Measurements from ENCODE around the gene PSMD4. TPM values are rescaled to one million over a fixed set of nuclear protein-coding genes. Genes with fewer than 3 reads are reported as not detected.

The PSMD4 gene
- total RNA-seq, 1 donor from 2014 or later: 123 TPM

DNA sequence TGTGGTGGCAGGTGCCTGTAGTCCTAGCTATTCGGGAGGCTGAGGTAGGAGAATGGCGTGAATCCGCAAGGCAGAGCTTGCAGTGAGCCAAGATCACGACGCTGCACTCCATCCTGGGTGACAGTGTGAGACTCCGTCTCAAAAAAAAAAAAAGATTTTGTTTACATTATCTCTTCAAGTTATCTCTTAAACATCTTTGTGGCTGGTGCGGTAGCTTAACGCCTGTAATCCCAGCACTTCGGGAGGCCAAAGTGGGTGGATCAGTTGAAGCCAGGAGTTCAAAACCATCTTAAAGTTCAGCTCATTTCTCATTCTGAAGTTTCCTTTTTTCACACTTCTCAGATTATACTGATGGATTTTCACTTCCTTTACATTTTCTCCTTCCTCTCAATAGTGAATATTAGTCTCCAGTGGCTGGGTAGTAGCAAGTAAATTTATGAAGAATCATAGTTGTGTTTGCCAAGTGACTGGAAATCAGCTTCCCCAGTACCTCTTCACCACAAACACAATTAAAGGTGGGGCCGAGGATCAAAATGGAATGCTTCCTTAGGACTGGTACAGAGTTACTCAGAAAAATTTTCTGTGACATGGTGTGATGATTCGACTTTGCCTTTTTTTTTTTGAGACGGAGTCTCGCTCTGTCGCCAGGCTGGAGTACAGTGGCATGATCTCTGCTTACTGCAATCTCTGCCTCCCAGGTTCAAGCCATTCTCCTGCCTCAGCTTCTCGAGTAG lies 42.4 kb upstream of the PSMD4 start:
- Mint-ChIP-seq H3K9me3 (no peaks in the 10 kb centered on the region), H3K27ac (peak overlapping the region; percentile 59), H3K4me3 (no peak overlapping the region), H3K36me3 (peaks cover 23% of the 10 kb centered on the region), H3K4me1 (peaks cover 2% of the 10 kb centered on the region), H3K27me3 (ENCODE audit: insufficient read depth, low read depth) (peaks cover 3% of the 10 kb centered on the region)
- peaks cover 5% of the 10 kb centered on the region for H3F3A ChIP-seq (ENCODE audit: low read depth)
- TF ChIP-seq EZH2 (IDR thresholded peaks at IDR 0.05): no peak
- TF ChIP-seq, protein P1, sequence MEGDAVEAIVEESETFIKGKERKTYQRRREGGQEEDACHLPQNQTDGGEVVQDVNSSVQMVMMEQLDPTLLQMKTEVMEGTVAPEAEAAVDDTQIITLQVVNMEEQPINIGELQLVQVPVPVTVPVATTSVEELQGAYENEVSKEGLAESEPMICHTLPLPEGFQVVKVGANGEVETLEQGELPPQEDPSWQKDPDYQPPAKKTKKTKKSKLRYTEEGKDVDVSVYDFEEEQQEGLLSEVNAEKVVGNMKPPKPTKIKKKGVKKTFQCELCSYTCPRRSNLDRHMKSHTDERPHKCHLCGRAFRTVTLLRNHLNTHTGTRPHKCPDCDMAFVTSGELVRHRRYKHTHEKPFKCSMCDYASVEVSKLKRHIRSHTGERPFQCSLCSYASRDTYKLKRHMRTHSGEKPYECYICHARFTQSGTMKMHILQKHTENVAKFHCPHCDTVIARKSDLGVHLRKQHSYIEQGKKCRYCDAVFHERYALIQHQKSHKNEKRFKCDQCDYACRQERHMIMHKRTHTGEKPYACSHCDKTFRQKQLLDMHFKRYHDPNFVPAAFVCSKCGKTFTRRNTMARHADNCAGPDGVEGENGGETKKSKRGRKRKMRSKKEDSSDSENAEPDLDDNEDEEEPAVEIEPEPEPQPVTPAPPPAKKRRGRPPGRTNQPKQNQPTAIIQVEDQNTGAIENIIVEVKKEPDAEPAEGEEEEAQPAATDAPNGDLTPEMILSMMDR (IDR thresholded peaks at IDR 0.05): no peak
- no peak for TF ChIP-seq EZH2phosphoT487 (IDR thresholded peaks at IDR 0.05)
- no peak overlapping the region for H2AFZ ChIP-seq (replicated peaks)
- no peak overlapping the region for H3K4me2 ChIP-seq
- no peak overlapping the region for H3K27ac ChIP-seq
- H3K4me1 ChIP-seq: no peaks in the 10 kb centered on the region
- H3K79me2 ChIP-seq (ENCODE audit: low read depth): peaks cover 100% of the 10 kb centered on the region
- H3K9ac ChIP-seq: no peak overlapping the region
- H3K27me3 ChIP-seq: no peaks in the 10 kb centered on the region
- DNase-seq (ENCODE audit: low spot score): no peak
- peaks cover 92% of the 10 kb centered on the region for H4K20me1 ChIP-seq (ENCODE audit: low read depth)
- H3K9me3 ChIP-seq (ENCODE audit: low read depth): no peaks in the 10 kb centered on the region
- H3K36me3 ChIP-seq: no peaks in the 10 kb centered on the region
- H3K4me3 ChIP-seq: no peak overlapping the region

DNA sequence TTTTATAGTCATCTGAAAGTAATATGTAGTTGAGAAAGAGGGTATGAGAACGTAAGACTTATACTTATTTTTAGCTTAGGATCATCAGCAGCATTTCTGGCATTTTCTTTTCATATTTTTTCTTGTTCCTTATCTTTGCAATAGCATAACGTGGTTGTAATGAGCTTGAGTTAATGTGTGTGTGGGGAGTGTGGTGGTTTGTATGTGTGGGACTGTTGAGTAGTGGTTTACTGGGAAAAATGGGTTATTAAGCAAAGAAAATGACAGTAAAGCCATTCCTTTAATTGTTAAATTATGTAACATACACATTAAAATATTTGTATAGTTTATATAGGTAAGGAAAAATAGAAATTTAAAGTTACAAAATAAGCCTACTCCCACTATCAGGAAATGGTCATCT lies 41.0 kb upstream of the PSMD4 start:
- H2AFZ ChIP-seq (replicated peaks): no peak overlapping the region
- H3K9me3 Mint-ChIP-seq: no peaks in the 10 kb centered on the region
- no peak overlapping the region for H3K4me3 ChIP-seq
- peaks cover 93% of the 10 kb centered on the region for H4K20me1 ChIP-seq (ENCODE audit: low read depth)
- H3K9ac ChIP-seq: no peak overlapping the region
- H3F3A ChIP-seq (ENCODE audit: low read depth): peaks cover 5% of the 10 kb centered on the region
- peaks cover 100% of the 10 kb centered on the region for H3K79me2 ChIP-seq (ENCODE audit: low read depth)
- H3K9me3 ChIP-seq (ENCODE audit: low read depth): no peaks in the 10 kb centered on the region
- H3K27ac ChIP-seq: no peak overlapping the region
- H3K27me3 ChIP-seq: no peaks in the 10 kb centered on the region
- DNase-seq (ENCODE audit: low spot score): no peak
- H3K36me3 Mint-ChIP-seq: peaks cover 25% of the 10 kb centered on the region
- no peak overlapping the region for H3K4me2 ChIP-seq
- peaks cover 3% of the 10 kb centered on the region for H3K27me3 Mint-ChIP-seq (ENCODE audit: insufficient read depth, low read depth)
- H3K27ac Mint-ChIP-seq: no peak overlapping the region
- no peaks in the 10 kb centered on the region for H3K36me3 ChIP-seq
- H3K4me1 Mint-ChIP-seq: peaks cover 2% of the 10 kb centered on the region
- TF ChIP-seq EZH2 (IDR thresholded peaks at IDR 0.05): no peak
- H3K4me1 ChIP-seq: no peaks in the 10 kb centered on the region
- no peak overlapping the region for H3K4me3 Mint-ChIP-seq

DNA sequence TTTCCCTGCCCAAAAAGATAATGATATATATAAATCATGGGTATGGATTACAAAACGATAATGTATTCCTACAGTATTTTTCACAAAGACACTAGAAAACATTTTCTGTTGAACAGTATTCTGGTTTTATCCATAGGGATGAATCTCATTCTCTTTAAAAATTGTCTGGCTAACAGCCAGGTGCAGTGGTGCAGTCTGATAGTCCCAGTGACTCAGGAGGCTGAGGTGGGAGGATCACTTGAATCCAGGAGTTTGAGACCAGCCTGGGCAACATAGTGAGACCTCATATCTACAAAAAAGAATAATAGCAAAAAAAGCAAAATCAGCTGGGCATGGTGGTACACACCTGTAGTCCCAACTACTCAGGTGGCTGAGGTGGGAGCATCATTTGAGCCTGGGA lies 32.9 kb upstream of the PSMD4 start:
- no peak for DNase-seq (ENCODE audit: low spot score)
- H3K4me1 Mint-ChIP-seq: no peaks in the 10 kb centered on the region
- no peaks in the 10 kb centered on the region for H3K4me1 ChIP-seq
- no peak overlapping the region for H2AFZ ChIP-seq (replicated peaks)
- H3F3A ChIP-seq (ENCODE audit: low read depth): no peaks in the 10 kb centered on the region
- H3K36me3 ChIP-seq: peaks cover 4% of the 10 kb centered on the region
- TF ChIP-seq, protein P1 (IDR thresholded peaks at IDR 0.05): no peak
- no peak for TF ChIP-seq EZH2phosphoT487 (IDR thresholded peaks at IDR 0.05)
- H3K27ac Mint-ChIP-seq: no peak overlapping the region
- H3K4me3 ChIP-seq: no peak overlapping the region
- H3K36me3 Mint-ChIP-seq: peaks cover 18% of the 10 kb centered on the region
- H3K9me3 ChIP-seq (ENCODE audit: low read depth): no peaks in the 10 kb centered on the region
- H3K9me3 Mint-ChIP-seq: no peaks in the 10 kb centered on the region
- H3K9ac ChIP-seq: no peak overlapping the region
- no peak overlapping the region for H3K4me2 ChIP-seq
- no peak overlapping the region for H3K27ac ChIP-seq
- peaks cover 87% of the 10 kb centered on the region for H3K79me2 ChIP-seq (ENCODE audit: low read depth)
- no peak overlapping the region for H3K4me3 Mint-ChIP-seq
- H3K27me3 ChIP-seq: no peaks in the 10 kb centered on the region
- peaks cover 70% of the 10 kb centered on the region for H4K20me1 ChIP-seq (ENCODE audit: low read depth)
- H3K27me3 Mint-ChIP-seq (ENCODE audit: insufficient read depth, low read depth): no peaks in the 10 kb centered on the region

DNA sequence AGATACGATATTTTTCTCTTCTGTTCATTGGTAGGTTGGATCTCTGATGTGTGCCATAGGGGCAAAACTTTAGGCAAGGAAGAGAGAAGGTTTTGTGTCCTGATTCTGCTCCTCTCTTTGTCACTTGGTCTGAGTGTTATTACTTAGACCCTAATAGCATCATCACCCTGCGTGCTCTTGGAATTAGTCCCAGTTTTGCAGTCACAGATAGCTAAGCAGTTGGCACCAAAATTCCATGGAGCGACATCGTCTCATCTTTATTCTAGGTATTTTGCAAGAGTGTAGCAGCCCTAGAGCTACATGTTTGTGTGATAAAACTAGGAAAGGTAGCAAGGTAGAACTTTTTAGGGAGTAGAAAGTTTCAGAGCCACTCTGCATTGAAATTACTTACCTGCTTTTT lies 32.4 kb upstream of the PSMD4 start:
- H3K27me3 Mint-ChIP-seq (ENCODE audit: insufficient read depth, low read depth): no peaks in the 10 kb centered on the region
- H3K4me1 Mint-ChIP-seq: no peaks in the 10 kb centered on the region
- Histone ChIP-seq H3K27ac (no peak overlapping the region), H4K20me1 (ENCODE audit: low read depth) (peaks cover 67% of the 10 kb centered on the region), H3K4me3 (no peak overlapping the region), H2AFZ (replicated peaks) (no peak overlapping the region), H3K27me3 (no peaks in the 10 kb centered on the region), H3K4me1 (no peaks in the 10 kb centered on the region), H3K36me3 (peaks cover 4% of the 10 kb centered on the region), H3K9ac (no peak overlapping the region), H3K4me2 (no peak overlapping the region), H3K79me2 (ENCODE audit: low read depth) (peaks cover 82% of the 10 kb centered on the region), H3K9me3 (ENCODE audit: low read depth) (no peaks in the 10 kb centered on the region), H3F3A (ENCODE audit: low read depth) (no peaks in the 10 kb centered on the region)
- H3K9me3 Mint-ChIP-seq: no peaks in the 10 kb centered on the region
- no peak overlapping the region for H3K27ac Mint-ChIP-seq
- no peak for TF ChIP-seq EZH2phosphoT487 (IDR thresholded peaks at IDR 0.05)
- no peak for TF ChIP-seq EZH2 (IDR thresholded peaks at IDR 0.05)
- TF ChIP-seq, protein P1 (IDR thresholded peaks at IDR 0.05): no peak
- H3K4me3 Mint-ChIP-seq: no peak overlapping the region
- H3K36me3 Mint-ChIP-seq: peaks cover 19% of the 10 kb centered on the region
- no peak for DNase-seq (ENCODE audit: low spot score)

Data from neural progenitor cell (in vitro differentiated cells).